ENCODE results near the gene NSD2.
A peak's percentile ranks its signal among the peaks of the same experiment; 100 is the strongest.

NSD2 gene

DNA sequence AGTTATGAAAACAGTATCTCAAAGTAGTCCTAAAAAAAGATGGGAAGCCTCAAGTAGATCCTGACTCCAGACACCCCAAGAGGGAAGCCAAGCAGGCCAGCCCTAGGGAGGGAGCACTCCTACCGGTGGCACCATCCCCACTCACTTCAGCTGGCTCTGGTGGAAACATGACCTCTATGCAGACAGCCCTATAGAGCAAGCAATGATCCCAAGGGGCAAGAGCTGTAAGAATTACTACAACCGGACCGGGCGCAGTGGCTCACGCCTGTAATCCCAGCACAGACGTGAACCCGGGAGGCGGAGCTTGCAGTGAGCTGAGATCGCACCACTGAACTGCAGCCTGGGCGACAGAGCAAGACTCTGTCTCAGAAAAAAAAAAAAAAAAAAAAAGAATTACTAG is 20.9 kb upstream of the NSD2 start:
- TF ChIP-seq JUND (IDR thresholded peaks at IDR 0.05; ENCODE audit: low read depth) = no peak
- in situ Hi-C loops (cut with HindIII; ENCODE audit: low pct_unique_long_range_greater_than_20kb, low sequenced_read_pairs) = no loop called here
- DNase-seq (ENCODE audit: low read depth in 1 of 2, low spot score in 1 of 2) = no peak

DNA sequence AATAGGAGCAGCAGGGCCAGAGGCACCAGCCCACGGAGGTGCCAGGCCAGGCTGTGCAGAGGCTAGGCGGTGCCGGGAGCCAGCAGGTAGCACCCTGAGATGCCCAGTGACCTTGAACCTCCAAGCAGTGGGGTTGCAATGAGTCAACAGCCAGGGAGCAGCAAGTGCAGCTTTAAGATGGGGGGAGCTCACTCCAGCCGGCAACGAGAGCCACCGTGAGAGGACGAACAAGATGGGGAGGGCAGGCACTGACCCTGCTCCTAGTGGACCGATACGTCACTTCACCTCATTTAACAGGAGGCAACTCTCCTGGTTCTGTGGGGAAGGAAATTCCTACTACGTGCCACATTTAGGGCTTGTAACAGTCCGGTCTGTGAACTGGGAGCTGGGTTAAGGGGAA is 20.0 kb upstream of the NSD2 start:
- in situ Hi-C loops (cut with HindIII; ENCODE audit: low pct_unique_long_range_greater_than_20kb, low sequenced_read_pairs) = no loop called here
- TF ChIP-seq JUND (IDR thresholded peaks at IDR 0.05; ENCODE audit: low read depth) = no peak
- DNase-seq (ENCODE audit: low read depth in 1 of 2, low spot score in 1 of 2) = no peak

DNA sequence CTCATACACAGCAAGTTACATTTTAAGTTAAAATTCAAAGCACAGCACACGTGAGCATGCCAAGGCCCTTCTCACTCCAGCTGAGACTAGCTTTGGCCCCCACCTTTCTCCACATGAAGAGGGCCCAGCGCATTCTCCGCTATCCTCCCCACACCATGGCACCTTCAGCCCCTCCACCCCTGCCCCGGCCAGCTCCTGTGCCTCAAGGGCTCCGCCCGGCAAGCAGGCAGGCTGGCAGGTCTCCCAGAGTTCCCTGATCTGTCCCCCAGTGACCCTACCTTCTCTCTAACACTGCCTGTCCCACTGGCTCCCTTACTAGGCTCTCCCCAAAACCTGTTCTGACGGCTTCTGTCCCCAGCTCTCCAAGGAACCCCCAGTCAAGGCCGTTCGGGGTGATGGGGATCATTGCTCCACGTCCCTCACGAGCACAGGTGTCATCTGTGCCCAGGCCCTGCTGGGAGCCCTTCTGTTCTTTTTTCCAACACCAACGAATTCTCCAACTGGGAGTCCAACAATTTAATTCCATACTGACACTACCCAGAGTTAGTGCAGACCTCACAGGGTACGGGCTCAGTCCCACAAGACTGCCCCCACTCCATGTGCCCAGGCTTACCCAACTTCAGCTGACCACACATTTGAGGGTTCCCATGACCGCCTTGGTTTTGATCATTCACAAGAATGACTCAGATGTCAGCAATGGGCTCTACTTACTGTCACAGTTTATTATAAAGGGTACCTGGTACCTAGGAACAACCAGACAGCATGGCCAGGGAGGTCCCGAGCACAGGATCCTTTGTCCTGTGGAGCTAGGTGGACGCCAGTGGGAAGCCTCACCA is 19.4 kb upstream of the NSD2 start:
- DNase-seq (ENCODE audit: low read depth in 1 of 2, low spot score in 1 of 2) = no peak
- TF ChIP-seq JUND (IDR thresholded peaks at IDR 0.05; ENCODE audit: low read depth) = no peak
- in situ Hi-C loops (cut with HindIII; ENCODE audit: low pct_unique_long_range_greater_than_20kb, low sequenced_read_pairs) = no loop called here

DNA sequence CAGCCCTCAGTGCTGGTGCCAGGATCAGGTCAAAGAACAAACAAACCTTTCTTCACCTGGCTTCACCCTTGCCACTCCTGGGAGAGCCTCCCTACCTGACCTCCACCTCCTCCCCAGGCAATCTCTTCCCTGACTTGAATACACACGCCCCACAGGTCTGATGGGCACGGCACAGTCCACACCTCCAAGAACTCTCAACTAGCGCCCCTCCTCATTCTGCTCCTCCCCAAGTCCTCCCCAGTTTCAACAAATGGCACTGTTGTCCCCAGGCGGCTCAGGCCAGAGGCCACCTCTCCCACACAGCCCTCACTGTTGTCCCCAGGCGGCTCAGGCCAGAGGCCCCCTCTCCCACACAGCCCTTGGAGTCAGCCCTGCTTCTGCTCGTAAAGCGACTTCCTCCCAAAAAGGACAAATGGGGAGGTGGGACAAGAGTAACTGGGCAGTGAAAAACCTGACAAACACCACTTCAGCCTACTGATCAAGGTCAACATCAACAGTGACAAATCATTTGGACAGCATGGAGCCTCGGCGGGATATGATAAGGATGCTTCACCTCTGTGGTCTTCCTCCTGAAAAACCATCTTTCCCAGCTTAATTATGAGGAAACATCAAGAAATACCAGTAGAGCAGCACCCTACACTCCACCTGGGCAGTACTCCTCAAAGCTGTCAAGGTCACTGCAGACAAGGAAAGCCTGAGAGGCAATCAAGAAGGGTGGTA is 18.1 kb upstream of the NSD2 start:
- no peak for TF ChIP-seq JUND (IDR thresholded peaks at IDR 0.05; ENCODE audit: low read depth)
- in situ Hi-C loops (cut with HindIII; ENCODE audit: low pct_unique_long_range_greater_than_20kb, low sequenced_read_pairs) = no loop called here
- no peak for DNase-seq (ENCODE audit: low read depth in 1 of 2, low spot score in 1 of 2)

DNA sequence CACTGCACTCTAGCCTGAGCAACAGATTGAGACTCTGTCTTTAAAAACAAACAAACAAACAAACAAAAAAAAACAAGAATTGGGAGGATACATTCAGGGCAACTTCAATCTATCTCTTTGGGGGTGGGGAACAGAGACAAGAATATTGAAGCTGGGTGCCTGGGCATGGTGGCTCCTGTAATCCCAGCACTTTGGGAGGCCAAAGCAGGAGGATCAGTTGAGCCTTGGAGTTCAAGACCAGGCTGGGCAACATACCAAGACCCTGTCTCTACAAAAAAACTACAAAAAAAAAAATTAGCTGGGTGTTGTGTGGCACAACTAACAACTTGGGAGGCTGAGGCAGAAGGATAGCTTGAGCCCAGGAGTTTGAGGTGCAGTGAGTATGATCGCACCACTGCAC is 16.4 kb upstream of the NSD2 start:
- in situ Hi-C loops (cut with HindIII; ENCODE audit: low pct_unique_long_range_greater_than_20kb, low sequenced_read_pairs) = no loop called here
- TF ChIP-seq JUND (IDR thresholded peaks at IDR 0.05; ENCODE audit: low read depth) = no peak
- no peak for DNase-seq (ENCODE audit: low read depth in 1 of 2, low spot score in 1 of 2)

DNA sequence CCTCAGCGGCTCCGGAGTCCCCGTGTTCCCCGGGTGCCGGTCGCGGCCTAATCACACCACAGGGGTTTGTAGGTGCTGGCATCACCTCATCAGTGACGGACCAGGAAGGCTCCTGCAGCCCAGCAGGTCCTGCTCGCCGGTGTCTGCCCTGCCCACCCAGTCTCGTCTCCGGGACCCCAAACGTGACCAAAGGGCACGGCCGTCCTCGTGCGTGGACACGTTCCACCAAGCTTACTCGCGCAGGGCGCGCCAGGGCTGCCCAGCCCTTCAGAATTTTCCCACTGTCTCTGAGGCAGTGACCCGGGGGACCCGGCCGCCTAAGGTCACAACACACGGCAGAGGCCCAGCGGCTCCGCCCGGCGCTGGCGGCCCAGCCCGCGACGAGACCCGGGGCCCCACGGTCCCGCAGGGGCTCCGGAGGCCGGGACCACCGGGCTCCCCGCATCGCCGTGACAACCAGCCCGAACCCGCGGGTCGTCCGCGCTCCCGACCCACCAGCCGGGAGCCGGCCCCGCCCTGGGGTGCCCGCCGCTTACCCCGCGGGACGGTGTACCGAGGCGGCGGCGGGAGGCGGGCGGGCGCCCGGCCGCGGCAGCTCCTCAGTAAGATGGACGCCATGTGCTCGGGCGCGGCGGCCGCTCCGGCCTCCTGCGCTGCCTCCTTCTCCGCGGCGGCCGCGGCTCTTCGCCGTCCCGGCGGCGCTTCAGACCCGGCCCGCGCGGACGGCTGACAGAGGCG is 15.7 kb upstream of the NSD2 start:
- in situ Hi-C loops (cut with HindIII; ENCODE audit: low pct_unique_long_range_greater_than_20kb, low sequenced_read_pairs) = no loop called here
- DNase-seq (ENCODE audit: low read depth in 1 of 2, low spot score in 1 of 2) = peak in 1 of 2 experiments; percentile 35
- TF ChIP-seq JUND (IDR thresholded peaks at IDR 0.05; ENCODE audit: low read depth) = no peak

DNA sequence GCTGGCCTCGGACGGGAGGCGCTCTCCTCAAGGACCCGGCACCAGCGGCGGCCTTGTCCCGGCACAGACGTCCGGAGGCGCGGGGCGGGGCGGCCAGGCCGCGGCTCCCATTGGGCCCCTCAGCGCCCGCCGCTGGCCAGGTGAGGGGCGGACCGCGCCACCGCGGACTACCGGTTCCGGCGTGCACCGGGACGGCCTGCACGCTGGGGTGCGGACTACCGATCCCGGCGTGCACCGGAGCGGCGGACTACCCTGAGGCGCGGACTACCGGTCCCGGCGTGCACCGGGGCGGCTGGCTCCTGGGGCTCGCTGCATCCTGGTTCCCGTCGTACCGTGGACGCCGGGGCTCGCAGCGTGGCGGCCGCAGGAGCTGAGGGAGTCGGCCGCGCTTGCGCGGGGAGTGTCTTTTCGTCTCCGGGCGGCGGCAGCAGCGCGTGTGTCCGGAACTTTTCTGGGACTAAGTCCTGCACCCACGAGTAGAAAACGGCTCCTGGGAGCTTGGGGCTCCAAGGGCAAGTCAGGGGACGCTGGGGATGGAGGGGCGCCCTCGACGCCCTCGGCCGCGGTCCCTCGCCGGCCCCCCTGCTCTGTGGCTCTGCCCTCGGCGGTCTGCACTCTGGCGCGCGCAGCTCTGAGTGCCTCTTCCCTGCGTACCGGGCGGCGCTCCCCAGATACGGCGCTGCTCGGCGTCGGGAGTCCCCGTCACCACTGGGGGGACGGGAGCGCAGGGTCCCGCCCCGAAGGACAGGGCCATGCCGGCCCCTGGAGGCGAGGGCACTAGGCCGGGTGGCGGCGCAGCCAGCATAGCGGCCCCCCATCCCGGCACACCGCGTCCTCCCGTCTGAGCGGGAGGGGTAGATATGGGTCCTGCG is 14.9 kb upstream of the NSD2 start, which contains the start of gene LETM1:
Gene LETM1, minus strand, starts transcription at position 86 of the 872 bp plus-strand sequence. CDS start 206 bp downstream, outside the sequence.
- TF ChIP-seq JUND (IDR thresholded peaks at IDR 0.05; ENCODE audit: low read depth) = no peak
- in situ Hi-C loops (cut with HindIII; ENCODE audit: low pct_unique_long_range_greater_than_20kb, low sequenced_read_pairs) = no loop called here
- DNase-seq (ENCODE audit: low read depth in 1 of 2, low spot score in 1 of 2) = peak; percentile 96 to 97

DNA sequence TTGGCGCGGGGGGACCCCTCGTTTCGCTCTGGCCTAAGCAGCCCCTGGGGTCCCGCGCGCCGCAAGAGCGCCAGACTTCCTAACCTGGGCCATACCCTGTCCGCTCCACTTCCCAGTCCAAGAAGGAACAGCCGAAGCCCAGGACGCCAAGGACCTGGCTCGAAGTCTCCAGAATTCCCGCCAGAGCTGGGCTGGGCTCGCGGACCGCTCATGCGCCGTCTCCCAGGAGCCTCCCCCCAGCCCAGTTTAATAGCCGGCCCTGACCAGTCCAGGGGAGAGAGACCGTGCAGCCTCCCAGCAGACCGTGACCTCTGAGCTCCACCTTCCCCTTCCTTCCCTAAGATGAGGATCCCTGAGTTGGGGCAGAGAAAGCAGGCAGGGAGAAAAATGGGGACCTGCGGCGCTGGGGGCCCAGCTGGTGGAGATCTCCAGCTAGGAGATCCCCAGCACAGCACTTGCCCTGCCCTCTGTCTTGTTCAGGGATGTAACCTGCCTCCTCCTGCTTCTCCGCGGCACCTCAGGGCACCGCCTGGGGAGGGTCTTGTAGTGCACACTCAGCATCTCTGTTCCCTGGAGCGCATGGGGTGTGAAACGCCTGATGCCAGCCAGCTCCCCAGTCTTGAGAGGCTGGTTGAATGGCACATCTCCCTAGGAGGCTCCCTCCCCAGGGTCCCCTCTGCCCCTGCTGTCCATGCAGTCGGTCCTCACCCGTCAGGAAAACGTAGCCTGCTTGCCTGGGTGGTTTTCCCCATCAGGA is 14.1 kb upstream of the NSD2 start:
- DNase-seq (ENCODE audit: low read depth in 1 of 2, low spot score in 1 of 2) = peak in 1 of 2 experiments; percentile 43
- in situ Hi-C loops (cut with HindIII; ENCODE audit: low pct_unique_long_range_greater_than_20kb, low sequenced_read_pairs) = no loop called here
- TF ChIP-seq JUND (IDR thresholded peaks at IDR 0.05; ENCODE audit: low read depth) = no peak

DNA sequence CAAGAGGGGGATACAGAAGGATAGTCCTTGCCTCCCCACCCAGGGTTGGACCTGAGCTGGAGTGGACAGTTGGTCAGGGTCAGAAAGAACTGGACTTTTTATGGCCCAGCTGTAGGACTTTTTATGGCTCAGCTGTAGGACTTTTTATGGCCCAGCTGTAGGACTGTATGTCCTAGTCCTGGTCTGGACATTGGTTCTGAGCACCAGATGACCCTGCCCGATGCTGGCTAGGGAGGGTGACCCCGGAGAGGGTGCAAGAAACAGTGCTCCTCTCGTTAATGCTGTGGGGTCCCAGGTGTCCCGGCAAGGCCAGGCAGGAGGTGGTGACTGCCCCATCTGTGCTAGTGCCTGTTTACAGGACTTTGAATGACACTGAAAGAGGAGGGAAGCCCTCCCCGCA is 13.3 kb upstream of the NSD2 start:
- in situ Hi-C loops (cut with HindIII; ENCODE audit: low pct_unique_long_range_greater_than_20kb, low sequenced_read_pairs) = no loop called here
- TF ChIP-seq JUND (IDR thresholded peaks at IDR 0.05; ENCODE audit: low read depth) = no peak
- no peak for DNase-seq (ENCODE audit: low read depth in 1 of 2, low spot score in 1 of 2)

DNA sequence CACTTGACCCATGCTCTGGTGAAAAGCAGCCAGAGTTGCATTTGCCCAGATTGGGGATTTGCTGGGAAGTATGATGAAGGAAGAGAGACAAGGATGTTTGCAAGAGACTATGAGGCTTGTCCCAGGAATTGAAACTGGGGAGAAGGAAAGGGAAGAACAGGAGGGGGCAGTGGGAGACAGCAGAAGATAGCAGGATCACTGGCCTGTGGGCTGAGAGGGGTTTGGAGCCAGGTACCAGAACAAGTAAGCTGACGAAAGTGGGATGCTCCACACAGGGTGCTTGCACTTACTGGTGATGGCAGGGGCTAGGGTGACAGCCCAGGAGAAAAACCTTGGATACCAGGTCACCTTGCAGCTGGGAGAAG is 11.8 kb upstream of the NSD2 start:
- no peak for DNase-seq (ENCODE audit: low read depth in 1 of 2, low spot score in 1 of 2)
- in situ Hi-C loops (cut with HindIII; ENCODE audit: low pct_unique_long_range_greater_than_20kb, low sequenced_read_pairs) = no loop called here
- TF ChIP-seq JUND (IDR thresholded peaks at IDR 0.05; ENCODE audit: low read depth) = no peak
